GM12878 (cell line): ENCODE measurements around the gene PRRT1. TPM values are rescaled to one million over a fixed set of nuclear protein-coding genes. Genes with fewer than 3 reads are reported as not detected.
A peak's percentile ranks its signal among the peaks of the same experiment; 100 is the strongest.

Experiments
- CEBPZ ChIP-seq: fragments of 150-350 bp; IDR thresholded peaks from 2 replicates; pipeline ENCODE4 v1.6.1; 2016; ENCODE audit warnings: low read depth, low read length
- HDAC2 ChIP-seq: fragments of 200-600 bp; sonication (generic); IDR thresholded peaks from 2 replicates; pipeline ENCODE4 v1.6.1; 2017
- LARP7 ChIP-seq: fragments of 450-650 bp; IDR thresholded peaks from 2 replicates; pipeline ENCODE4 v1.6.1; 2017; ENCODE audit warnings: mild to moderate bottlenecking
- MEF2A ChIP-seq: IDR thresholded peaks from 2 replicates; pipeline ENCODE4 v1.6.1; 2011; ENCODE audit warnings: low read depth, mild to moderate bottlenecking, low read length, moderate library complexity; ENCODE audit not compliant: insufficient read depth
- PBX3 ChIP-seq: IDR thresholded peaks from 2 replicates; pipeline ENCODE4 v1.6.1; 2011; ENCODE audit warnings: mild to moderate bottlenecking, low read depth, low read length, moderate library complexity; ENCODE audit not compliant: insufficient replicate concordance
- RELA ChIP-seq: fragments of 450-650 bp; IDR thresholded peaks from 2 replicates; pipeline ENCODE4 v1.8.0; 2014; ENCODE audit warnings: borderline replicate concordance; ENCODE audit not compliant: partially characterized antibody
- SKIL ChIP-seq: fragments of 450-650 bp; IDR thresholded peaks from 2 replicates; pipeline ENCODE4 v1.6.1; 2017; ENCODE audit warnings: mild to moderate bottlenecking, low read depth, inconsistent platforms; ENCODE audit not compliant: poor library complexity, severe bottlenecking
- SMAD1 ChIP-seq: fragments of 450-650 bp; IDR thresholded peaks from 2 replicates; pipeline ENCODE4 v1.6.1; 2018; ENCODE audit warnings: mild to moderate bottlenecking, low read depth; ENCODE audit not compliant: partially characterized antibody
- SMC3 ChIP-seq: IDR thresholded peaks from 2 replicates; pipeline ENCODE4 v1.6.1; 2011; ENCODE audit warnings: low read length, improper control_type of control experiment, borderline replicate concordance
- SP1 ChIP-seq: IDR thresholded peaks from one replicate; pipeline ENCODE4 v1.6.1; 2011; ENCODE audit warnings: low read depth, low read length
- TCF12 ChIP-seq: IDR thresholded peaks from 2 replicates; pipeline ENCODE4 v1.6.1; 2011; ENCODE audit warnings: low read depth, mild to moderate bottlenecking, low read length
- polyA plus RNA-seq, 11 experiments: library from polyadenylated mRNA; depleted of rRNA in 4 of 11; unstranded in 6 of 11; stranded (reverse) in 5 of 11; fragments of >200 nt; fragmentation: Nextera tagmentation in 4 of 11; fragmentation: Illumina TruSeq in 1 of 11; extraction: Ambion mirVana in 4 of 11; extraction: Trizol in 1 of 11; gene quantifications; 1 replicate in 1 of 11; 2 replicates in 10 of 11; pipeline versions ENCODE4 v1.2.1 to v1.2.3, GENCODE V29; 2011 to 2016; ENCODE audit warnings: inconsistent platforms in 2 of 11, missing spikeins in 2 of 11, low read depth in 1 of 11
- total RNA-seq, 4 experiments: library from RNA; depleted of rRNA in 3 of 4; stranded (reverse); fragments of >200 nt in 3 of 4; fragmentation: Illumina TruSeq in 1 of 4; extraction: Trizol in 1 of 4; gene quantifications; 2 replicates each; pipeline versions ENCODE4 v1.2.1 to v1.2.3, GENCODE V29; 2013 to 2021
- TF ChIP-seq, protein P1 (sequence below): fragments of 450-650 bp; IDR thresholded peaks from 2 replicates; pipeline ENCODE4 v1.6.1; 2016; ENCODE audit warnings: mild to moderate bottlenecking, moderate library complexity, borderline replicate concordance
- TF ChIP-seq, protein P2 (sequence below): fragments of 450-650 bp; formaldehyde crosslinking; IDR thresholded peaks from 2 replicates; pipeline ENCODE4 v1.4.0; 2022; ENCODE audit warnings: mild to moderate bottlenecking, moderate library complexity

PRRT1 gene
- total and polyA plus RNA-seq, 10 of the 15 experiments (the other 5 are each of a cell fraction or from before 2014, with no cell fraction given), result 0.04 to 0.15 (median 0.10) TPM; not detected in 6

DNA sequence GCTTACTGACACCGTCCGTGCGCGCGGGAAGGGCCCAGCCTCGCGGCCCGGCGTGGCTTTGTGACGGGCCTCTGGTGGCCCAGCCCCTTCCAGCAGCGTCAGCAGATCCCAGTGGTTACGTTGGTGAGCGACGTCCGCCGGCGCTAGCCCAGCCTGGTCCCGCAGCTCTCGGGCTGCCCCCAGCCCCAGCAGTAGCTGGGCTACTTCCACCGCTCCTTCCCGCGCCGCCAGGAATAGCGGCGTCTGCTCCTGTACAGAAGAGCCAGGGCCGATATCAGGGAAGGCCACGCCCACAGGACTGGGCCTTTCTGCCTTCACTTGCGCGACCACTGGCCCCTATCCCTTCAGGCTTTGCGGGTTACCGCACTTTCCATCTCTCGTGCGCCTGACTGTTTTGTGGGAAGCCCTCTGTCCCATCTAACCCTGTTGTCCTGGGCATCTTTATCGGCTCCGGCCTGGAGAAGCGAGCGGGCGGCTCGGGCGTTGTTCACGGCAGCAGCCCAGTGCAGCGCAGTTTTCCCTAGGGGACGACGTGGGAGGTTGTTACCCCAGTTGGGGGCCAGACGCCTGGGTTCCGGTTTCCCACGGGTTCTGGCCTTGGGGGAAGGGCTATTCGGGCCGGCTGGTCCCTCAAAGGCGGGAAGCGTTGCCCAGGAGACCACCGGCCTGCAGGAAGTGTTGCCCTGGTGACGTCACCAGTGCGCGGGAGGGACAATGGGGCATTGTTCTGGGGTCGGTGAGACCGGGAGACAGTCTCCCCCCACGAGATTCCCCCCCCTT, 44.4 kb upstream of the PRRT1 start (continued):
- TF ChIP-seq CEBPZ (no peak), SMC3 (peak; percentile 13; the same call in 1 of the 2 replicates), RELA (peak; percentile 11), SMAD1 (peak; percentile 93), HDAC2 (no peak), PBX3 (peak; percentile 76), TCF12 (peak; percentile 91), SP1 (peak; percentile 44), SKIL (peak; percentile 68), MEF2A (no peak), LARP7 (peak; percentile 96)
- TF ChIP-seq, protein P1, sequence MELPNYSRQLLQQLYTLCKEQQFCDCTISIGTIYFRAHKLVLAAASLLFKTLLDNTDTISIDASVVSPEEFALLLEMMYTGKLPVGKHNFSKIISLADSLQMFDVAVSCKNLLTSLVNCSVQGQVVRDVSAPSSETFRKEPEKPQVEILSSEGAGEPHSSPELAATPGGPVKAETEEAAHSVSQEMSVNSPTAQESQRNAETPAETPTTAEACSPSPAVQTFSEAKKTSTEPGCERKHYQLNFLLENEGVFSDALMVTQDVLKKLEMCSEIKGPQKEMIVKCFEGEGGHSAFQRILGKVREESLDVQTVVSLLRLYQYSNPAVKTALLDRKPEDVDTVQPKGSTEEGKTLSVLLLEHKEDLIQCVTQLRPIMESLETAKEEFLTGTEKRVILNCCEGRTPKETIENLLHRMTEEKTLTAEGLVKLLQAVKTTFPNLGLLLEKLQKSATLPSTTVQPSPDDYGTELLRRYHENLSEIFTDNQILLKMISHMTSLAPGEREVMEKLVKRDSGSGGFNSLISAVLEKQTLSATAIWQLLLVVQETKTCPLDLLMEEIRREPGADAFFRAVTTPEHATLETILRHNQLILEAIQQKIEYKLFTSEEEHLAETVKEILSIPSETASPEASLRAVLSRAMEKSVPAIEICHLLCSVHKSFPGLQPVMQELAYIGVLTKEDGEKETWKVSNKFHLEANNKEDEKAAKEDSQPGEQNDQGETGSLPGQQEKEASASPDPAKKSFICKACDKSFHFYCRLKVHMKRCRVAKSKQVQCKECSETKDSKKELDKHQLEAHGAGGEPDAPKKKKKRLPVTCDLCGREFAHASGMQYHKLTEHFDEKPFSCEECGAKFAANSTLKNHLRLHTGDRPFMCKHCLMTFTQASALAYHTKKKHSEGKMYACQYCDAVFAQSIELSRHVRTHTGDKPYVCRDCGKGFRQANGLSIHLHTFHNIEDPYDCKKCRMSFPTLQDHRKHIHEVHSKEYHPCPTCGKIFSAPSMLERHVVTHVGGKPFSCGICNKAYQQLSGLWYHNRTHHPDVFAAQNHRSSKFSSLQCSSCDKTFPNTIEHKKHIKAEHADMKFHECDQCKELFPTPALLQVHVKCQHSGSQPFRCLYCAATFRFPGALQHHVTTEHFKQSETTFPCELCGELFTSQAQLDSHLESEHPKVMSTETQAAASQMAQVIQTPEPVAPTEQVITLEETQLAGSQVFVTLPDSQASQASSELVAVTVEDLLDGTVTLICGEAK, result peak; percentile 49; the same call in 1 of the 2 replicates
- TF ChIP-seq, protein P2, sequence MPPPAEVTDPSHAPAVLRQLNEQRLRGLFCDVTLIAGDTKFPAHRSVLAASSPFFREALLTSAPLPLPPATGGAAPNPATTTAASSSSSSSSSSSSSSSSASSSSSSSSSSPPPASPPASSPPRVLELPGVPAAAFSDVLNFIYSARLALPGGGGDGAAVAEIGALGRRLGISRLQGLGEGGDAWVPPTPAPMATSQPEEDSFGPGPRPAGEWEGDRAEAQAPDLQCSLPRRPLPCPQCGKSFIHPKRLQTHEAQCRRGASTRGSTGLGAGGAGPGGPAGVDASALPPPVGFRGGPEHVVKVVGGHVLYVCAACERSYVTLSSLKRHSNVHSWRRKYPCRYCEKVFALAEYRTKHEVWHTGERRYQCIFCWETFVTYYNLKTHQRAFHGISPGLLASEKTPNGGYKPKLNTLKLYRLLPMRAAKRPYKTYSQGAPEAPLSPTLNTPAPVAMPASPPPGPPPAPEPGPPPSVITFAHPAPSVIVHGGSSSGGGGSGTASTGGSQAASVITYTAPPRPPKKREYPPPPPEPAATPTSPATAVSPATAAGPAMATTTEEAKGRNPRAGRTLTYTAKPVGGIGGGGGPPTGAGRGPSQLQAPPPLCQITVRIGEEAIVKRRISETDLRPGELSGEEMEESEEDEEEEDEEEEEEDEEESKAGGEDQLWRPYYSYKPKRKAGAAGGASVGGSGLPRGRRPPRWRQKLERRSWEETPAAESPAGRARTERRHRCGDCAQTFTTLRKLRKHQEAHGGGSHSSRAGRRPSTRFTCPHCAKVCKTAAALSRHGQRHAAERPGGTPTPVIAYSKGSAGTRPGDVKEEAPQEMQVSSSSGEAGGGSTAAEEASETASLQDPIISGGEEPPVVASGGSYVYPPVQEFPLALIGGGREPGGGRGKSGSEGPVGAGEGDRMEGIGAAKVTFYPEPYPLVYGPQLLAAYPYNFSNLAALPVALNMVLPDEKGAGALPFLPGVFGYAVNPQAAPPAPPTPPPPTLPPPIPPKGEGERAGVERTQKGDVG (CRISPR knock-in tag), result peak; percentile 70; the same call in 1 of the 2 replicates
